ENCODE data around the gene HES1. TPM values are rescaled to one million over a fixed set of nuclear protein-coding genes. Genes with fewer than 3 reads are reported as not detected.

The HES1 gene
- total and polyA plus RNA-seq, 4 donors, result 5.3 to 12.5 (median 9.0) TPM

DNA sequence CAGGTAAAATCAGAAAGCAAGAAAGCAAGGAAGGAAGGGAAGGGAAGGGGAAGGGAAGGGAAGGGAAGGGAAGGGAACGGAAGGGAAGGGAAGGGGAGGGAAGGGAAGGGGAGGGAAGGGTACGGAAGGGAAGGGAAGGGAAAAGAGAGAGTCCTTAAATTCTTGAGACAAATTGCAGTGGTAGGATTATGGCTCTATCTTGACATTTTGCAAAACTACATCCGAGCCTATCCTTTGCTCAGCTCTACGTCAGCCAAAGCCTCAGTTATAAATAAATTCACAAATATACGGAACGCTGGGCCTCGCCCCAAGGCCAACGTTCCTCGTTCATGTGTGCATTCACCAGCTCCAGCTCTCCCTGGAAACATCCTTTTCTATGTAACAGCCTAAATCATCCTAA is 25.5 kb upstream of the HES1 start:
- Histone ChIP-seq H3K27ac (ENCODE audit: low read depth in 1 of 2, low read length in 2 of 2) (no peak overlapping the region), H3K27me3 (ENCODE audit: control insufficient read depth in 4 of 4, insufficient read depth in 4 of 4, low read length in 3 of 4) (no peaks in the 10 kb centered on the region), H3K4me1 (ENCODE audit: control insufficient read depth in 4 of 4, insufficient read depth in 4 of 4, low read length in 3 of 4) (peaks cover 1 to 23% (median 12%) of the 10 kb centered on the region in 4 donors), H3K9me3 (ENCODE audit: control insufficient read depth in 4 of 4, low read length in 3 of 4) (no peaks in the 10 kb centered on the region), H3K36me3 (ENCODE audit: control insufficient read depth in 4 of 4, insufficient read depth in 3 of 4, low read depth in 1 of 4, low read length in 3 of 4) (no peaks in the 10 kb centered on the region), H3K9ac (ENCODE audit: low read depth in 1 of 2, low read length in 2 of 2) (no peak overlapping the region), H3K4me3 (ENCODE audit: low read depth in 1 of 3, low read length in 3 of 3) (no peak overlapping the region)
- DNase-seq (ENCODE audit: low spot score), result no peak
- no peak for TF ChIP-seq HNF4G (IDR thresholded peaks at IDR 0.05)
- TF ChIP-seq RXRA (IDR thresholded peaks at IDR 0.05), result no peak
- WGBS, result 90% methylated on average over 8 of the region's 9 CpGs

GRCh38 chr3:194111336-194111735 is 24.6 kb upstream of the HES1 start:
- H3K9ac ChIP-seq (ENCODE audit: low read depth in 1 of 2, low read length in 2 of 2), result no peak overlapping the region
- DNase-seq (ENCODE audit: low spot score), result no peak
- peak overlapping the region; percentile 31 to 46 for H3K27ac ChIP-seq (ENCODE audit: low read depth in 1 of 2, low read length in 2 of 2)
- H3K36me3 ChIP-seq (ENCODE audit: control insufficient read depth in 4 of 4, insufficient read depth in 3 of 4, low read depth in 1 of 4, low read length in 3 of 4), result no peaks in the 10 kb centered on the region
- 28% methylated on average over 4 of the region's 4 CpGs for WGBS
- no peak overlapping the region for H3K4me3 ChIP-seq (ENCODE audit: low read depth in 1 of 3, low read length in 3 of 3)
- no peaks in the 10 kb centered on the region for H3K27me3 ChIP-seq (ENCODE audit: control insufficient read depth in 4 of 4, insufficient read depth in 4 of 4, low read length in 3 of 4)
- peaks cover 1 to 23% (median 12%) of the 10 kb centered on the region in 4 donors for H3K4me1 ChIP-seq (ENCODE audit: control insufficient read depth in 4 of 4, insufficient read depth in 4 of 4, low read length in 3 of 4)
- no peaks in the 10 kb centered on the region for H3K9me3 ChIP-seq (ENCODE audit: control insufficient read depth in 4 of 4, low read length in 3 of 4)
- TF ChIP-seq HNF4A (conservative IDR thresholded peaks at IDR 0.05) (peak in 1 of 2 donors; percentile 8), NR2F2 (IDR thresholded peaks at IDR 0.05) (no peak), RXRA (IDR thresholded peaks at IDR 0.05) (peak in 1 of 2 donors; percentile 17), RAD21 (IDR thresholded peaks at IDR 0.05) (peak in 1 of 2 donors; percentile 6), REST (IDR thresholded peaks at IDR 0.05) (no peak)

DNA sequence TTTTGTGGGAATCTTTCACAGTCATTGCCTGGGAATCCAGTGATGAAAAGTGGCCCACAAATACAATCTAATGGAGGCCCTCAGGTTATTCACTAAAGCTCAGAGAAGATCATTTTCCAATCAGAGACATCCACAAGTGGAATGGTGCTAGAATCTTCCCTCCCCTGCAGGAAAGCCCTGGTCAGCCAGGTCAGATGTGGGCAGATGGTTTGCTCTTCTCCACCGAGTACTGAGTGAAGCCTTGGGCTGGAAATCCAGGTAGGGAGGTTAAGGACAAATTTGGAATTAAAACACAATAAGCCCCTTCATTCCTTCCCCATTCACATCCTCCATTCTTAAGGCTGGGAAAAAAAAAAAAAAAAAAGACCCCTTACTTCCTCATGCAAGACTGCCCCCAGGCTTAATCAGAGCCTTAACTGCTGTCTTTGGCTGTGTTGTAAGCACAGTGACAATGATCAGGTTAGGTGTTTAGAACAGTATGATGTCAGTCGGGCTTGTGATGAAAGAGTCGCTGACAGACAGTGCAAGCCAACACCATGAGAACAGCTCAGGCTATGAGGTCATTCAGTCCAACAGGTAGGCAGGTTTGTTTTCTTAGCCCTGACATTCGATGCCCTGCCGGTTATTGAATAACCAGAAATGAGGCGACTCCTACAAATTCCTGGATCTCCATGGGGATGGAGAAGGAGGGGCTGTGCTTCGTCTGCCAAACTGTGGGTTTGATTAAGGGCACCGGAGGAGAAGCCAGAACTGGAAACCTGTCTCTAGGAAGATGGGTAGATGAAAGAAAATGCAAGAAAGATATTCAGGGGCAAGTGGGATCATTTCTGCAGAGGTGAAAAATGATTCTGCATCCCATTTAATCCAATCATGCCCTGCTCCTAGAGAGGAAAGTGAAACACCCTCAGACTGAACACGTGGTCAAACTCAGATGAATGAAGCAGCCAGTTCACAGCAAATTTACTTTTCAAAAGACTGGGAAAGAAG is 23.5 kb upstream of the HES1 start:
- peak overlapping the region in 1 of 2 donors; percentile 60 for H3K9ac ChIP-seq (ENCODE audit: low read depth in 1 of 2, low read length in 2 of 2)
- 26% methylated on average over 9 of the region's 9 CpGs for WGBS
- H3K36me3 ChIP-seq (ENCODE audit: control insufficient read depth in 4 of 4, insufficient read depth in 3 of 4, low read depth in 1 of 4, low read length in 3 of 4), result no peaks in the 10 kb centered on the region
- peak; percentile 51 for DNase-seq (ENCODE audit: low spot score)
- no peaks in the 10 kb centered on the region for H3K27me3 ChIP-seq (ENCODE audit: control insufficient read depth in 4 of 4, insufficient read depth in 4 of 4, low read length in 3 of 4)
- peak overlapping the region; percentile 83 to 96 for H3K27ac ChIP-seq (ENCODE audit: low read depth in 1 of 2, low read length in 2 of 2)
- peaks cover 1 to 32% (median 19%) of the 10 kb centered on the region in 4 donors for H3K4me1 ChIP-seq (ENCODE audit: control insufficient read depth in 4 of 4, insufficient read depth in 4 of 4, low read length in 3 of 4)
- H3K9me3 ChIP-seq (ENCODE audit: control insufficient read depth in 4 of 4, low read length in 3 of 4), result no peaks in the 10 kb centered on the region
- no peak overlapping the region for H3K4me3 ChIP-seq (ENCODE audit: low read depth in 1 of 3, low read length in 3 of 3)
- TF ChIP-seq TAF1 (conservative IDR thresholded peaks at IDR 0.05) (no peak), ZBTB33 (IDR thresholded peaks at IDR 0.05) (peak; percentile 71), HNF4A (conservative IDR thresholded peaks at IDR 0.05) (peak; percentile 62 to 84), YY1 (IDR thresholded peaks at IDR 0.05) (peak; percentile 46), REST (IDR thresholded peaks at IDR 0.05) (peak; percentile 63), RXRA (IDR thresholded peaks at IDR 0.05) (peak; percentile 88 to 96), FOXA2 (IDR thresholded peaks at IDR 0.05) (peak; percentile 65), NR2F2 (IDR thresholded peaks at IDR 0.05) (peak; percentile 31), GABPA (IDR thresholded peaks at IDR 0.05 in 1 of 2, conservative IDR thresholded peaks at IDR 0.05 in 1 of 2) (no peak), RAD21 (IDR thresholded peaks at IDR 0.05) (peak; percentile 37 to 60), SP1 (IDR thresholded peaks at IDR 0.05) (peak; percentile 91), FOXA1 (IDR thresholded peaks at IDR 0.05) (peak; percentile 29)
- TF ChIP-seq, protein P1, sequence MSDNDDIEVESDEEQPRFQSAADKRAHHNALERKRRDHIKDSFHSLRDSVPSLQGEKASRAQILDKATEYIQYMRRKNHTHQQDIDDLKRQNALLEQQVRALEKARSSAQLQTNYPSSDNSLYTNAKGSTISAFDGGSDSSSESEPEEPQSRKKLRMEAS (IDR thresholded peaks at IDR 0.05), result peak; percentile 87
